ENCODE data around the gene ABL1.
"Not testable (repeated sequence)": the region's sequence is repeated elsewhere in the genome, so short reads cannot be mapped to it uniquely, and the experiment has no call there.

ABL1 gene

GRCh38 chr9:130825809-130826208 is 9.2 kb upstream of the ABL1 start:
- no peak for DNase-seq

GRCh38 chr9:130829762-130830161 is 5.3 kb upstream of the ABL1 start:
- no peak for DNase-seq

- no peak for DNase-seq
These were observed 4.8 kb upstream of the ABL1 start for GRCh38 chr9:130830231-130830760.

- no peak for DNase-seq
These were observed 4.0 kb upstream of the ABL1 start for GRCh38 chr9:130831077-130831476.

- DNase-seq, result no peak
These were observed 1.7 kb upstream of the ABL1 start for GRCh38 chr9:130833031-130833990.

DNA sequence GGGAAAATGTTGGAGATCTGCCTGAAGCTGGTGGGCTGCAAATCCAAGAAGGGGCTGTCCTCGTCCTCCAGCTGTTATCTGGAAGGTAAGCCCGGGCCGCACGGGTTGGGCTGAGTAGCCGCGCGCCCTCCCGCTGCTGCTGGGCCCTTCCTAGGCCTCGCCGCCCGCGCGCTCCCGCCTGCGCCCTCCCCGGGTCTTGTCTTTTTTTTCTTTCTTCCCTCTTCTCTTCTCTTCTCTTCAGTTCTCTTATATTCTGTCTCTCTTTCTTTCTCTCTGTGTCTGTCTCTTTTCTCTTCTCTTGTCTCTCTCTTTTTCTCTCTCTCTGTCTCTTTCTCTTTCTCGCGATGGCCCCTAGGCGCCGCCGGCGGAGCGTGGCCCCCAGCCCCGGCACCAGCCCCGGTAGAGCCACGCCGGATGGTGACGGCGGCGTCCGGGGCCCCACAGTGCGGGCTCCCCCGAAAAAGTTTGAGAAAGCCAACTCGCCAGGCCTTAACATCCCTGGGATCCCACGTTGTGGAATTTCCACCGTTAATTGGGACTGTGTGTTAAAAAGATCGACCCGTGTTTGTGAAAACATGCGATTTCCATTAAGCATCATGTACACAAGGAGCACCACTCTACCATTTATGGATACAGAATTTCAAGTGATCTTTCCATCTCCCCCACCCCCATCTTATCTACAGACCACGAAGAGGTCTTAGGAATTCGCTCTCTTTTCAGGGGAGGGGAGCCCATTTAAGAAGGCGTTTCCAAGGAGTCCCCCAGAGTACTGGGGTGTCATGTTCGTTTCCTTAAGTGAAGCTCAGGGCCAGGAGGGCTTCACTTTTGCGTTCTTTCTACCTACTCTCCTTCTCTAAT is 616 bp downstream of the ABL1 start:
- peak in 1 of 2 donors; percentile 16 for DNase-seq

DNA sequence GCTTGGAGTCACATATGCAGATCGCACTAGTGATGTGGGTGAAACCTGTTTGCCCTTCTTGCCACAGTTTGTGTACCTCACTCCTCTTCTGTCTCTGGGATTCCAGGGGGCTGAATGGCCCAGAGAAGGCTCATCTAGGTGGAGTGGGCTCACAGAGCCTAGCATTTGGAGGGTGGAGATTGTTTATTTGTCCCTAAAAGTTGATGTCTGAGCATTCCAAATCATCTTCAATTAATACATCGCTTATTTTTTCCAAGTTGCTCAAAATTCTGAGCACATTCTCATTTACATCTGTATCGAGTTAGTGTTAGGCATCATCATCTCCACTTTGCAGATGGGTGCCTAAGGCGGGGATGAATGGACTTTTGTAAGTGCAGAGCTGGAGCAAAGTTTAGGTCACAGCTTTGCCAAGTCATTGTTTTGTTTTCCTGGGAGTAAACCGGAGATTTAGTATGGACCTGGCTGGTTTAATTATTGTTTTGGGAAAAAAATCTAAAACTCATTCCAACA is 2.0 kb downstream of the ABL1 start:
- DNase-seq, result no peak

- DNase-seq, result no peak
These were observed 2.6 kb downstream of the ABL1 start for GRCh38 chr9:130837643-130838042.

DNA sequence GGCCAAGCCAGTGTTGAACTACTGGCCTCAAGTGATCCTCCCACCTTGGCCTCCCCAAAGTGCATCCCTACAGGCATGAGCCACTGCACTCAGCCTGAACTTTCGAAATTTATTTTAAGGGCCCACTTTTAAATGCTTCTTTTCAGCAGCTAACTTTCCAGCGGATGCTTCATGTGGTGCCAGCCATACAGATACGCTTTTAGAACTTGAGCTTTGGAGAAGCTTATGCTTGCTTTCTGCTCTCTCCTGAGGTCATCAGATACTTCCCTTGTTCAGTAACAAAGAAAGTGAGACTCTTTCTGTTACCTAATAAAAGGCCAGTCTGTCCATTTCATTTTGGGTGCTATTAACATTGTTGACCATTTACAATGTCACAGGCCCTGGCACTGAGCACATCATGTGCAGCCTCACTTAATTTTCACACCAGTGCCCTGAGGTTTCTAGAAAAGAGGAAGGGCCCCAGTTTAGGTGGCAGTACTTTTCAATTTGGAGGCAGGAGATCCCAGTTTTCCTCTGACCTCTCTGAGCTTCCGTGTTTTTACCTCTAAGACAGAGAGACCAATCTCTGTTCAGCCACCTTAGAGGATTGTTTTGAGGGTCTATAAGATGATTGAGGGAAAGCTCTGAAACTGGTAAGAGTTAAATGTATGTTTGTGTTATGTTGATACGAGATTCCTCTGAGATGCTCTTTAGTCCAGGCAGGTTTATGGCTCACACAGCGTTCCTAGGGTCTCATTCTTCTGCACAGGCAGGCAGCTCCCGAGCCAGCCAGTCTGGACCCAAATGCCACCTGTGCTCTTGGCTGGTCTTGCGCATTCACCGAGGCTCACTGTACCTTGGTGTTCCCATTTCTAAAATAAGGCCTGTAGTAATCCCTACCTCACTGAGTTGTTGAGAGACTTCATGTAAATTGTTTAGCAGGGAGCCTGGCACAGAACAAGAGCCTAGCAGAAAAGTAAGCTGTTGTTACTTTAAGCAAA is 4.4 kb downstream of the ABL1 start:
- DNase-seq, result no peak

DNA sequence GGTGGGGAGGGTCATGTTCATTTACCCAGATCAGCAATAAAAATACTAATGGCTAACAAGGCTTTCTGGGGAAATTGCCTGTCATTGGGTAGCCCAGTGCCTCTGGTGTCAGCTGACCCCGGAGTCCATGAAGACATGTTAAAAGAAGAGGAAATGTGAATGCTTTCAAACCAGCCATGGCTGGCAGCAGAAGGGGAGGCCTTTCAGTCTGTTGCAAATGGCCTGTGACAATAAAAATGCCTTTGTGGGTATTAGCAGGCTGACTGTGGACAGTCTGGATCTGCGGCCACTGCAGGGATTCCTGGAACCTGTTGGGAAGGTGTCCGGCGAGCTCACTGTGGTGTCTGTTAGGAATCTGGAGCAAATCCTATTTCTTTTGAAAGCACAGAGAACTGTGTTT is 7.5 kb downstream of the ABL1 start:
- no peak for DNase-seq

DNA sequence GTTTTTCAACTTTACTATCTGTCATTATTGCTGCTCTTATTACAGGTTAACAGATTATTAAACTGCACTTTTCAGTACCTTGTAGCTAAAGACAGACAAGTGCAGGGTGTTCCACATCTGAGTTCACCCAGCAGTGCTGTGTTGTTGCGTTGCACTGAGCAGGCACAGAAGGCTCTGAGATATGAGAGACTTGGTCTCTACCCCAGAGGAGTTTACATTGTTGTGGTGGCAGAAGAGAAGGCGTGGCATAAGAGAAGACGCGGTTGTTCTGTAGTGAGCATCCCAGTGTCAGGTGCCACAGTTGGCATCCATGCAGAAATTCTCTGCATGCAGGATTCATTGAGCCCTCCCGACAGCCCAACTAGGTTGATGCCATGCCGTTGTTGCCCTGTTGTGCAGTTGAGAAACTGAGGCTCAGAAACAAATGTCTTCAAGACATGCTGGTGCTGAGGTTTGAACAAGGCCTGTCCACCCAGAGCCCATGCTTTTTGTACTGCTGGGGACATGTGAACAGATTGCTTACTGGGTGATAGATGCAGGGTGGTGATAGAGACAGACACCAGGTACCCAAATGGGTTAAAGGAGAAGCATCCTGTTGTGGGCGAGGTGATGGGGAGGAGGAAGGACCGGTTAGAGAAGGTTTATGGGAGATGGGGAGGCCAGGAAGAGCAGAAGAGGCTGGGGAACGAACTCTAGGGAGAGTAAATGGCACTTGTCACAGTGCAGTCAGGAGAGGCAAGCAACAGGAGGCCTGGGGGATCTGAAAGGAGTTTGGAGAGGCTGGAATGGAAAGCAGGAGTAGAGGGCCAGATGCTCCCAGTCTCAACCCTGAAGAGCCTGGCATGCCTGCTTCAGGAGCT is 8.2 kb downstream of the ABL1 start:
- no peak for DNase-seq

DNA sequence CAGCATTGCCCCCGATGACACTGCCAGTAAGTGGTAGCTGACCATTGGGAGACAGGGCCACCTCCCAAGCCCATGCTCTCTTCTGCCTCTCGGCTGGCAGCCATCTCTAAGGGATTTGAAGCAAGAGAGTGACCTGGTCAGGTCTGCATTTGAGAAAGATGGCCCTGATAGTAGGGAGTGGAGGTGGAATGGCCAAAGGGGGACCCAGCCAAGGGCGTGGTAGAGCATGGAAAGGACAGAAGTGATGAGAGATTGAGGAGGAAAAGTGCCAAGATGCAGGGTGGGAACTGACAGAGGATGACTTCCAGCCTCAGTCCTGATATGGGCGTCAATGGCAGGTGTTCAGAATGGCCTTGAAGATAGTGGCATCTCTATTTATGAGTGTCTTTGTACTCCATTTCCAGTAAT is 9.0 kb downstream of the ABL1 start:
- DNase-seq, result no peak

- DNase-seq, result no peak
These were observed 10.2 kb downstream of the ABL1 start for GRCh38 chr9:130845254-130845653.

DNA sequence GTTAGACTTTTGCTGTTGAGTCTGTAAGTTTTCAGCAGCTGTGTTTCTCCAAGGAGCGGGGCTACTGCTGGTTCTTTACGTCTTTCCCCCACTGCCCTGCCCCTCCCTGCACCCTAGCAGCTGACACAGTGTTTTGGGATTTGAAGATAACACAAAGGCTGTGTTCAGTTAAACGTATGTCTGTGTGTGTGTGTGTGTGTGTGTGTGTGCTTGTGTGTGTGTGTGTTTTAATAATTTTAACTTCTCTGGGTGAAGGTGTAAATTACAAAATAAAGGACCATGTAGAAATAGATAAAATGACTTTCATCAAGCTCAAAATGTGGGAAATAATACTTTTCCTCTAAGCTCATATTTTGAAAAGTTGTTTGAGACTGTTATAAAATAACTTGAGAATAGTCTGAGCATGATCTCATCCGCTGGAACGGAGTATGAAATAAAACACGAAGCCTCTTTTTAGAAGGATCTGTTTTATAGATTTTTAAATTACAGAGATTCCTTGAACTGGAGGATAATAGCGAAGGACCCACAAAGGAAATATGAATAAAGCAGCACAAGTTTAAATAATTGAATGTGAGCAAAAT is 10.9 kb downstream of the ABL1 start:
- no peak for DNase-seq

DNA sequence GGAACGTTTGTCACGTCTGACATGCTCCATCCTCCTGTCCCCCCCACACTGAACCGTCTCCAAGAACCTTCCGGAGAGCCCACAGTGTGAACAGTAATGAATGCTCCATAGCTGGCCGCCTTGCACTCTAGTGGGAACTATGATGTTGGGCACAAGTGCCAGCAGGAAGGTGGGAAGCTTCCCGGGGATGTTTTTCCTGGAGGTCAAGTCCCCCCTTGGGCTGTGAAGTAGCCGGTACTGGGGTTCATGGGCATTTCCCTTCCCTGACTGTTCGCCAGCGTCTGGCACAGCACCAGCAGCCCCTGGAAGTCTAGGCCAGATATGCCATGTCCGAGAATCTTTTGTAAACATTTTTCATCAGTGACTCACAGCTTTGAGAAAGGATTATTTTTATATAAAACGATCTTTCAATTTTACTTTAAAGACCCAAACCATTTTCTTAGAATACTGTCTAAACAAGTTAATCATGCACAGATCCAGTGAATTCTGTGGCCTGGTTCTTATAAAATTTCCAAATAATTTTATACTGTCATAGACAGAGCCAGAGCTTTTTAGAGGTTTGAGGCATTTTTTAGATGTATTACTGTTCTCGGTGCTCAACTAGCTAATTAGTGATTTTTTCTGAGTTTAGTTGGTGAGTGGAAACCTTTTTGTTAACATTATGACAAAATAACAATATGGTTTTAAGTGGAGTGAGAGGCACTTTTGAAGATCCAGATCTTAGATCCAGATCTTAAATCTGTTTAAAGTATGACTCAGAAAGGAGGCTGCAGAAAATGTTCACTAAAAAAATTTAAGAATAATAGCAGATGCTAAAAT is 11.6 kb downstream of the ABL1 start:
- no peak for DNase-seq

DNA sequence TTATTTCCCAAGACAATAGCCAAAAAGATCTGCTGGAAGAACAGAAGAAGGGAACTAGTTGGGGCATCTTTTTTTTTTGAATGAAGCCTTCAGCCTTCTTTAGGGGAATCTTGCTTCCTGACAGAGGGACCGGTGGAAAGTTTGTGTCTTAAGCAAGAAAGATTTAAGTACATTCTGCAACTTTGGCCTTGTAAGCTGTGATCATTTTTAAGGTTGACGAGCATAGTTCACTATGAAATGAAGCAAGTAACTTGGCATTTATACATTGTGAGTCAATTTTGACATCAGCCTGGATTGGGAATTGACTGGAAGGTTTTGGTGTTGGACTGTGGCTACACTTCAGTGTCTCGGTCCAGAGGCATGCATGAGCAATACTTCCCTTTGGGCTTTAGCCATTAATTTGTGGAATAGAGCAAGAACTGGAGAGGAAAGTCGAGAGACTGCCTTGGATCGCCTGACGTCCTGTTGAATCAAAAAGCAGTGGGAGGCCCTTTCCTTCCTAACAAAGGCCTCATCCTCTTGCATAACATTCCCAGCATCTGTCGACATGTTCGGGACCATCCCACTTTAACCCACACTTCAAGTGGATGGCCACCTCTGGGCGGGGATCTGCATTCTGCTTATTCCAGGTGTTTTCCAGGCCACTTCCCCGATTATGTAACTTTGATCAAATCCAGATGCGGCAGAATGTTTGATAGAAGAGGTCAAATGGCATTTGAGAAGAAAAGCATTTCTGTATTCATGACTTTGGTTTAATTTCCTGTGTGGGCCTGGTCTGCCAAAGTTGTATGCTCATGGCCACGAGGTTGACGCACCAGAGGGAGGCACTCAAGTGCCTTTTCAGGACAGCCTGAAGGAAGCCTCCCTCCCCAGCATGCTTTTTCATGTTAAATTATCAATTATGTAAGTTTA is 12.5 kb downstream of the ABL1 start:
- no peak for DNase-seq

DNA sequence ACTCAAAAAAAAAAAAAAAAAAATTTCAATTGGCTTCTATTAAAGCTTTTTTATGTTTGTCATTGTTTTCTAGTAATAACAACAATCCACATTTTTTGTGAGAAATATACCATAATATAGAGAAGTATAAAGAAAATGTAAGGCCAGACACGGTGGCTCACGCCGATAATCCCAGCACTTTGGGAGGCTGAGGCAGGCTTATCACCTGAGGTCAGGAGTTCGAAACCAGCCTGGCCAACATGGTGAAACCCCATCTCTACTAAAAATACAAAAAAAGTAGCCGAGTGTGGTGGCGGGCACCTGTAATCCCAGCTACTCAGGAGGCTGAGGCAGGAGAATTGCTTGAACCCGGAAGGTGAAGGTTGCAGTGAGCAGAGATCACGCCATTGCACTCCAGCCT is 13.5 kb downstream of the ABL1 start:
- DNase-seq, result not testable (repeated sequence)

DNA sequence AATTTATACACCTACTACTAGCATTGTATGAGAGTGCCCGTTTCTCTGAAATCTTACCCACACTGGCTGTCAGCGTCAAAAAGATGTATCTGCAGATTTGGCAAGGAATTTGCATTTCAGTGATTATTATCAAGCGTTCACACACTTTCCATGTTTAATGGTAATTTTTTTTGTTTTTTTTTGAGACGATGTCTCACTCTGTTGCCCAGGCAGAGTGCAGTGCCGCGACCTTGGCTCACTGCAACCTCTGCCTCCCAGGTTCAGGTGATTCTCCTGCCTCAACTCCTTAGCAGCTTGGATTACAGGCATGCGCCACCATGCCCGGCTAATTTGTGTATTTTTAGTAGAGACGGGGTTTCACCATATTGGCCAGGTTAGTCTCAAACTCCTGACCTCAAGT is 14.3 kb downstream of the ABL1 start:
- no peak for DNase-seq

DNA sequence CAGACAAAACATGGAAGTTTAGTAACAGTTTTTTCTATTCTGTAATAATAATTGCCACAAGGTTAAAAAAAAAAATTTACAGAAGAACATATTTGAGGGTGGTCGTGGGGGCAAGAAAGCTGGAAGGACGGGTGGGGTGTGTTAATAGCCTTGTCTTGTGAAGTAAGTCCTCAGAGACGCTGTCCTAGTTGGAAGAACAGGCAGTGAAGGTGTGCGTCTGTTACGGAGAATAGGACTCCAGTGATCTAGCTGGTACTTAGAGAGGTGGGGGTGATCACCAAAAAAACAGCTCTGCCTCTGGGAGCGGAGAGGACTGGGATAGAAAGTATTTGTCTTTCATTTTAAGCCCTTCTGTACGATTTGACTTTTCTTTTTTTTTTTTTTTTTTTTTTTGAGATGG is 17.7 kb downstream of the ABL1 start:
- no peak for DNase-seq

Measured in bone marrow (tissue), 2 donors.